GM12878 (cell line): ENCODE results near the gene ULK4. TPM values are rescaled to one million over a fixed set of nuclear protein-coding genes. Genes with fewer than 3 reads are reported as not detected.

Source experiments
- ATAC-seq: fragments of 200-7000 bp; cut with Tn5 transposase; 3 replicates; pipeline ENCODE4 v1.9.1; 2020; ENCODE audit warnings: mild to moderate bottlenecking, moderate library complexity
- BruUV-seq: library from RNA; stranded (reverse); fragments of 400-500 nt; replicated peaks from 2 replicates; lab custom pipeline; 2021; lab: Mats Ljungman, UMichigan
- CTCF ChIA-PET: fragments of 300-600 bp; sonication (Branson Sonifier 250); formaldehyde crosslinking; extraction: SDS; loops from one replicate; lab custom pipeline; 2021; ENCODE audit warnings: inconsistent platforms; lab: Yijun Ruan, JAX
- POLR2A ChIA-PET: fragments of 350-600 bp; formaldehyde crosslinking; extraction: SDS; loops from one replicate; lab custom pipeline; 2021; ENCODE audit warnings: inconsistent platforms; lab: Charles Lee
- RAD21 ChIA-PET: fragments of 300-600 bp; sonication (Branson Sonifier 250); formaldehyde crosslinking; loops from one replicate; lab custom pipeline; 2023; ENCODE audit warnings: antibody characterized with exemption; ENCODE audit not compliant: unreplicated experiment; lab: Charles Lee
- SMC1A ChIA-PET: fragments of 300-600 bp; sonication (Branson Sonifier 250); formaldehyde crosslinking; loops from one replicate; lab custom pipeline; 2023; ENCODE audit not compliant: unreplicated experiment, uncharacterized antibody; lab: Charles Lee
- DNase-seq: peaks from one replicate; pipeline ENCODE4 v3.0.0-alpha.2; 2011; ENCODE audit warnings: low read depth, low spot score
- FAIRE-seq: peaks from 3 replicates; lab custom pipeline; 2011; peaks lifted over from hg19 to GRCh38; lab: Jason Lieb, UNC
- H2AFZ ChIP-seq: 2 replicates; pipeline ENCODE4 v1.6.0; 2011; ENCODE audit warnings: low read depth, low read length, control low read depth; ENCODE audit not compliant: control insufficient read depth
- H3K27ac ChIP-seq: 2 replicates; pipeline ENCODE4 v1.5.1; 2011; ENCODE audit warnings: control low read depth; ENCODE audit not compliant: control insufficient read depth, insufficient read depth
- H3K27me3 ChIP-seq, 2 experiments: replicated peaks in 1 of 2; 2 replicates each; pipeline versions ENCODE4 v1.6.0 to v1.6.1; 2011; ENCODE audit warnings: low read length in 1 of 2; ENCODE audit not compliant: control insufficient read depth in 2 of 2, insufficient read depth in 2 of 2
- H3K36me3 ChIP-seq, 2 experiments: 2 replicates each; pipeline ENCODE4 v1.5.1; 2011; ENCODE audit warnings: low read length in 1 of 2; ENCODE audit not compliant: control insufficient read depth in 2 of 2, insufficient read depth in 2 of 2
- H3K4me1 ChIP-seq: 2 replicates; pipeline ENCODE4 v1.6.1; 2011; ENCODE audit warnings: mild to moderate bottlenecking, low read length, moderate library complexity, mixed read lengths; ENCODE audit not compliant: control insufficient read depth, insufficient read depth
- H3K4me2 ChIP-seq: 2 replicates; pipeline ENCODE4 v1.6.0; 2011; ENCODE audit warnings: control low read depth; ENCODE audit not compliant: control insufficient read depth, insufficient read depth
- H3K4me3 ChIP-seq: fragments of 200-600 bp; sonication (generic); 2 replicates; pipeline ENCODE4 v1.5.1; 2016
- H3K79me2 ChIP-seq: 2 replicates; pipeline ENCODE4 v1.6.0; 2011; ENCODE audit warnings: low read length; ENCODE audit not compliant: control insufficient read depth, insufficient read depth
- H3K9ac ChIP-seq: 2 replicates; pipeline ENCODE4 v1.8.0; 2011; ENCODE audit warnings: low read length, control low read depth, mixed read lengths; ENCODE audit not compliant: control insufficient read depth, insufficient read depth
- H3K9me3 ChIP-seq: replicated peaks from 3 replicates; pipeline ENCODE4 v1.5.1; 2011; ENCODE audit warnings: mild to moderate bottlenecking, low read length; ENCODE audit not compliant: control insufficient read depth, insufficient read depth
- H4K20me1 ChIP-seq: 2 replicates; pipeline ENCODE4 v1.6.0; 2011; ENCODE audit not compliant: control insufficient read depth, insufficient read depth
- CBX3 ChIP-seq: fragments of 200-600 bp; sonication (generic); IDR thresholded peaks from 2 replicates; pipeline ENCODE4 v1.6.1; 2016; ENCODE audit warnings: low read depth, borderline replicate concordance
- FOXK2 ChIP-seq: fragments of 450-650 bp; IDR thresholded peaks from 2 replicates; pipeline ENCODE4 v1.6.1; 2017; ENCODE audit warnings: mild to moderate bottlenecking, moderate library complexity
- MYB ChIP-seq: fragments of 150-350 bp; IDR thresholded peaks from 2 replicates; pipeline ENCODE4 v1.6.1; 2014; ENCODE audit warnings: mild to moderate bottlenecking, low read depth, low read length, borderline replicate concordance
- NFYA ChIP-seq: IDR thresholded peaks from 2 replicates; pipeline ENCODE4 v1.6.1; 2011; ENCODE audit warnings: low read depth, mild to moderate bottlenecking, low read length, improper control_type of control experiment, borderline replicate concordance
- PML ChIP-seq: IDR thresholded peaks from 2 replicates; pipeline ENCODE4 v1.6.1; 2012; ENCODE audit warnings: low read length, inconsistent platforms
- SMAD1 ChIP-seq: fragments of 450-650 bp; IDR thresholded peaks from 2 replicates; pipeline ENCODE4 v1.6.1; 2018; ENCODE audit warnings: mild to moderate bottlenecking, low read depth; ENCODE audit not compliant: partially characterized antibody
- SUPT20H ChIP-seq: IDR thresholded peaks from 2 replicates; pipeline ENCODE4 v1.6.1; 2011; ENCODE audit warnings: low read depth, mild to moderate bottlenecking, low read length, moderate library complexity, borderline replicate concordance; ENCODE audit not compliant: control insufficient read depth
- YBX1 ChIP-seq: fragments of 450-650 bp; IDR thresholded peaks from 2 replicates; pipeline ENCODE4 v1.6.1; 2016; ENCODE audit warnings: antibody characterized with exemption
- ZNF687 ChIP-seq: fragments of 450-650 bp; IDR thresholded peaks from 2 replicates; pipeline ENCODE4 v1.6.1; 2017; ENCODE audit warnings: mild to moderate bottlenecking, moderate library complexity
- WGBS: methylation state at CpG from one replicate; pipeline ENCODE4 v1.1.6; 2016; ENCODE audit warnings: low lambda C conversion rate; ENCODE audit not compliant: insufficient replicate concordance, insufficient coverage; ENCODE audit errors: missing lambda C conversion rate; 5-methylcytosine and 5-hydroxymethylcytosine counted together
- in situ Hi-C: fragments of 300-500 bp; cut with MboI; formaldehyde crosslinking; loops from 9 replicates; pipeline ENCODE4 v1.14.3; 2018; ENCODE audit warnings: mixed read lengths
- intact Hi-C: fragments of 100-400 bp; cut with micrococcal nuclease; formaldehyde crosslinking; loops from one replicate; pipeline ENCODE4 v1.14.2; 2022; ENCODE audit not compliant: unreplicated experiment
- polyA plus RNA-seq, 11 experiments: library from polyadenylated mRNA; depleted of rRNA in 4 of 11; unstranded in 6 of 11; stranded (reverse) in 5 of 11; fragments of >200 nt; fragmentation: Nextera tagmentation in 4 of 11; fragmentation: Illumina TruSeq in 1 of 11; extraction: Ambion mirVana in 4 of 11; extraction: Trizol in 1 of 11; gene quantifications; 1 replicate in 1 of 11; 2 replicates in 10 of 11; pipeline versions ENCODE4 v1.2.1 to v1.2.3, GENCODE V29; 2011 to 2016; ENCODE audit warnings: inconsistent platforms in 2 of 11, missing spikeins in 2 of 11, low read depth in 1 of 11
- total RNA-seq, 4 experiments: library from RNA; depleted of rRNA in 3 of 4; stranded (reverse); fragments of >200 nt in 3 of 4; fragmentation: Illumina TruSeq in 1 of 4; extraction: Trizol in 1 of 4; gene quantifications; 2 replicates each; pipeline versions ENCODE4 v1.2.1 to v1.2.3, GENCODE V29; 2013 to 2021
- TF ChIP-seq, protein P1 (sequence below): fragments of 150-350 bp; IDR thresholded peaks from 2 replicates; pipeline ENCODE4 v1.6.1; 2014; ENCODE audit warnings: mild to moderate bottlenecking, low read depth, low read length
- TF ChIP-seq, protein P2 (sequence below): fragments of 450-650 bp; IDR thresholded peaks from 2 replicates; pipeline ENCODE4 v1.6.1; 2014; ENCODE audit warnings: mild to moderate bottlenecking

ULK4 gene
- total and polyA plus RNA-seq, 10 of the 15 experiments (the other 5 are each of a cell fraction or from before 2014, with no cell fraction given): 3.5 to 7.6 (median 6.3) TPM

GRCh38 chr3:41301548-41301947, 660.4 kb downstream of the ULK4 start:
- H3K9ac ChIP-seq: no peak overlapping the region
- H3K27me3 ChIP-seq: no peaks in the 10 kb centered on the region
- no peaks in the 10 kb centered on the region for H3K79me2 ChIP-seq
- no peaks in the 10 kb centered on the region for H3K9me3 ChIP-seq
- H3K27ac ChIP-seq: no peak overlapping the region
- ChIA-PET SMC1A (no interaction called here), CTCF (no interaction called here), RAD21 (no interaction called here), POLR2A (no interaction called here)
- ATAC-seq (no peak), DNase-seq (no peak), FAIRE-seq (no peak)
- WGBS: 62% methylated on average over 3 of the region's 3 CpGs
- intact Hi-C loops: no loop called here
- no peaks in the 10 kb centered on the region for H4K20me1 ChIP-seq
- no peaks in the 10 kb centered on the region for H3K4me1 ChIP-seq
- H3K36me3 ChIP-seq: no peaks in the 10 kb centered on the region
- no peak overlapping the region for H3K4me3 ChIP-seq
- in situ Hi-C loops: no loop called here
- no TSS peak for BruUV-seq
- H3K4me2 ChIP-seq: no peak overlapping the region
- H2AFZ ChIP-seq: no peak overlapping the region
- no peak for TF ChIP-seq SUPT20H

DNA sequence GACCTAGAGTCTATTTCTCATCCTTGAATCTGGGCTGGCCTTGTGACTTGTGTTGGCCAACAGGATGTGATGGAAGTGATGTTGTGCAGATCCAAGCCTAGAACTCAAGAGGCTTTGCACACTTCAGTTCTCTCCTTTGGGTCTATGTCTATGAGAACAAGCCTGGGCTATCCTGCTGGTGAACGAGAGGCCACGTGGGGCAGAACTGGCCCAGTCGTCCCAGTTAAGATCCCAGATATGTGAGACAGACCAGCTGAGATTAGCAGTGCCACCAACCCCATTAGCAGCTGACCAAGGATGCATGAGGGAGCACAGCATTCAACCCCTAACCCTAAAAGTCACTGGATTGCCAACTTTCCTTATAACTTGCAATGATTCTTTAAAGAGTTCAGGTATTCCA, 662.9 kb downstream of the ULK4 start:
- no peaks in the 10 kb centered on the region for H4K20me1 ChIP-seq
- TF ChIP-seq SMAD1: no peak
- no peak for TF ChIP-seq NFYA
- no peak for TF ChIP-seq CBX3
- no peak for TF ChIP-seq ZNF687
- TF ChIP-seq FOXK2: no peak
- TF ChIP-seq, protein P1, sequence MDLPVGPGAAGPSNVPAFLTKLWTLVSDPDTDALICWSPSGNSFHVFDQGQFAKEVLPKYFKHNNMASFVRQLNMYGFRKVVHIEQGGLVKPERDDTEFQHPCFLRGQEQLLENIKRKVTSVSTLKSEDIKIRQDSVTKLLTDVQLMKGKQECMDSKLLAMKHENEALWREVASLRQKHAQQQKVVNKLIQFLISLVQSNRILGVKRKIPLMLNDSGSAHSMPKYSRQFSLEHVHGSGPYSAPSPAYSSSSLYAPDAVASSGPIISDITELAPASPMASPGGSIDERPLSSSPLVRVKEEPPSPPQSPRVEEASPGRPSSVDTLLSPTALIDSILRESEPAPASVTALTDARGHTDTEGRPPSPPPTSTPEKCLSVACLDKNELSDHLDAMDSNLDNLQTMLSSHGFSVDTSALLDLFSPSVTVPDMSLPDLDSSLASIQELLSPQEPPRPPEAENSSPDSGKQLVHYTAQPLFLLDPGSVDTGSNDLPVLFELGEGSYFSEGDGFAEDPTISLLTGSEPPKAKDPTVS: no peak
- TF ChIP-seq MYB: no peak
- no peak for TF ChIP-seq YBX1
- TF ChIP-seq PML: no peak
- TF ChIP-seq, protein P2, sequence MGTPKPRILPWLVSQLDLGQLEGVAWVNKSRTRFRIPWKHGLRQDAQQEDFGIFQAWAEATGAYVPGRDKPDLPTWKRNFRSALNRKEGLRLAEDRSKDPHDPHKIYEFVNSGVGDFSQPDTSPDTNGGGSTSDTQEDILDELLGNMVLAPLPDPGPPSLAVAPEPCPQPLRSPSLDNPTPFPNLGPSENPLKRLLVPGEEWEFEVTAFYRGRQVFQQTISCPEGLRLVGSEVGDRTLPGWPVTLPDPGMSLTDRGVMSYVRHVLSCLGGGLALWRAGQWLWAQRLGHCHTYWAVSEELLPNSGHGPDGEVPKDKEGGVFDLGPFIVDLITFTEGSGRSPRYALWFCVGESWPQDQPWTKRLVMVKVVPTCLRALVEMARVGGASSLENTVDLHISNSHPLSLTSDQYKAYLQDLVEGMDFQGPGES: no peak

More for the DNA sequence above, 662.9 kb downstream of the ULK4 start:
- H3K4me3 ChIP-seq: no peak overlapping the region
- WGBS: 0% methylated on average over 3 of the region's 3 CpGs
- no TSS peak for BruUV-seq
- H2AFZ ChIP-seq: no peak overlapping the region
- FAIRE-seq: no peak
- no peaks in the 10 kb centered on the region for H3K36me3 ChIP-seq
- no peak for ATAC-seq
- no peak overlapping the region for H3K4me2 ChIP-seq
- ChIA-PET CTCF (interaction anchor here (0.6 kb wide), 1 partner anchor 641 kb away, joined by 3 read pairs; no protein-coding TSS in a partner anchor), POLR2A (no interaction called here), SMC1A (interaction anchor here (1.0 kb wide), 1 partner anchor 24 kb away, joined by 3 read pairs; no protein-coding TSS in a partner anchor), RAD21 (no interaction called here)
- no peaks in the 10 kb centered on the region for H3K4me1 ChIP-seq
- intact Hi-C loops: no loop called here
- no peaks in the 10 kb centered on the region for H3K27me3 ChIP-seq
- H3K27ac ChIP-seq: no peak overlapping the region
- in situ Hi-C loops: no loop called here
- H3K79me2 ChIP-seq: no peaks in the 10 kb centered on the region
- no peak for DNase-seq
- no peak overlapping the region for H3K9ac ChIP-seq
- H3K9me3 ChIP-seq: no peaks in the 10 kb centered on the region
